Activated T-cell treated with anti-CD3 and anti-CD28 coated beads for 24 hours (primary cell): ENCODE measurements around the gene IGF2BP1.

Experiments
- DNase-seq: peaks from one replicate; pipeline ENCODE4 v3.0.0-alpha.2; 2020; ENCODE audit warnings: low read depth

IGF2BP1 gene

GRCh38 chr17:48997103-48997826 lies at the start of gene IGF2BP1:
TSS of gene IGF2BP1 (plus strand) at chr17:48997385. CDS start at chr17:48997746, 361 bp downstream.
- DNase-seq = no peak

GRCh38 chr17:48951572-48951971 lies 45.6 kb upstream of the IGF2BP1 start:
- no peak for DNase-seq

DNA sequence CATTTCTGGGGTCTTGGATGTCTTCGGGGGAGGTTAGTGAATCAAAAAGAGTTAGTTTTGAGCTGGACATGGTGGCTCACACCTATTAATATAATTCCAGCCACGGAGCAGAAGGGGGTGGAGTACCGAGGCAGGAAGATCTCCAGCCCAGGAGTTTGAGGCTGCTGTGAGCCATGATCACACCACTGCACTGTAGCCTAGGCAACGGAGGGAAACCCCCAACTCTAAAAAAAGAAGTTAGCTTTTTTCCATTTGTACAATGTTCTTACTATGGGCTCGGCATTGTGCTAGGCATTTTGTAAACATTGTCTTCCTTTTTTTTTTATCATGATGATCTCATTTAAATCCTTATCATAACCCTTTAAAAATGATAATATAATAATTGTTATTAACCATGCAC lies 44.3 kb upstream of the IGF2BP1 start:
- no peak for DNase-seq

- no peak for DNase-seq
These were observed 42.9 kb upstream of the IGF2BP1 start for GRCh38 chr17:48954300-48954755.

DNA sequence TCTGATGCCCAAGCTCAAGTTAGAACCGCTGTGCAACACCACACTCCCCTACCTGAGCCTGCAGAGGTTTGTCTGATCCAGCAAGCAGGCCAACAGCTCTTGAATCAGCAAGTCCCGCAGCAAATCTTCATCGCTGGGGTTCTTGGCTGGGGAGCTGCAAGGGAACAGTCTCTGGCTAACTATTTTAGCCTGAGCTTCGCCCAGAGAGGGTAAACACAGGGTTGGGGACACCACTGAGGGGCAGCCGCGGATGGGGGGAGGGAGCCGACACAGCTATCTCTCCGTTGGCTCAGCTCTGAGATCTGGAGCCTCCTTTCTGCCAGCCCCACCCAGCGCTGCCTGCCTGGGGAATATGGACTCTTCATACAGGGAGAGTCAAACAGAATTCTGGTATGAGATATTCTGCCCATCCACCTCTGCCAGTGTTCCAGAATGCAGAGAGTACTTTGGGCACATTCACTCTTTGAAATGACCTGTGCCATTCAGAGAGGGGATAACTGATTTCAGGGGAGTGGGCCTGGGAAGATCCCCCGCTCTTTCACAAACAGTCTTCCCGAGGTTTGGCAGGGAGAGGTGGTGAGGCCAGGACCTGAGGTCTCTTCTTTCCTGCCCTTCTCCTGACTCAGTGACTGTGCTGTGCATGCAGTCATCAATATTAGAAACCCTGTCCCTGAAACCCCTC lies 36.2 kb upstream of the IGF2BP1 start:
- no peak for DNase-seq

DNA sequence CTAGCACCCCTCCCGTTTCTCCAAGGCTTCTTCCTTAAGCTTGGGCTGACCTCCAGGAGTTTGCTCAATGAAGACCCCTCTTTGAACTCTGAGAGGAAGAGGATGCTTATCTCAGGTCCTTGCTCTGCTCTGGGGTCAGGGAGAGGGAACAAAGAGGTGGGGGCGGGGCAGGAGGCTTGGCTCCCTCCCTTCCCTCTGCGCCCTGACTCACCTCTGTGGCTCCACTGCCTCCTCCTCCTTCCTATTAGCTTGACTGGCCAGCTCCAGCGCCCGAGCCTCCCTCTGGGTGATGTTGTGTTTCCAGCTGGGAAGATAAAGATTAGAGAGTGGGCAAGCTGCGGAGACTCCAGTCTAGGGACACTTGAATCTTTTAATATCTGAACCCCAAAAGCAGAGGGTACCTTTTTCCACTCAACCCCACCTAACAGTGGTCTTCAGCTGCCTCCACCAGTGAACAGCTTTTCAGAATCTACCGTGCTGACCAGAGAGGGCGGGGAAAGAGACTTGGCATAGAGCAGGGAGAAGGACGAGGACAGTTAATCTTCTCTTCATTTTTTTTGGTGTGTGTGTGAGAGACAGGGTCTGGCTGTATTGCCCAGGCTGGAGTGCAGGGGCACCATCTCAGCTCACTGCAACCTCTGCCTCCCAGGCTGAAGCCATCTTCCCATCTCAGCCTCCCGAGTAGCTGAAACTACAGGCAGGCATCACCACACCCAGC lies 35.5 kb upstream of the IGF2BP1 start:
- no peak for DNase-seq

GRCh38 chr17:48970224-48970623 lies 27.0 kb upstream of the IGF2BP1 start:
- DNase-seq = no peak

DNA sequence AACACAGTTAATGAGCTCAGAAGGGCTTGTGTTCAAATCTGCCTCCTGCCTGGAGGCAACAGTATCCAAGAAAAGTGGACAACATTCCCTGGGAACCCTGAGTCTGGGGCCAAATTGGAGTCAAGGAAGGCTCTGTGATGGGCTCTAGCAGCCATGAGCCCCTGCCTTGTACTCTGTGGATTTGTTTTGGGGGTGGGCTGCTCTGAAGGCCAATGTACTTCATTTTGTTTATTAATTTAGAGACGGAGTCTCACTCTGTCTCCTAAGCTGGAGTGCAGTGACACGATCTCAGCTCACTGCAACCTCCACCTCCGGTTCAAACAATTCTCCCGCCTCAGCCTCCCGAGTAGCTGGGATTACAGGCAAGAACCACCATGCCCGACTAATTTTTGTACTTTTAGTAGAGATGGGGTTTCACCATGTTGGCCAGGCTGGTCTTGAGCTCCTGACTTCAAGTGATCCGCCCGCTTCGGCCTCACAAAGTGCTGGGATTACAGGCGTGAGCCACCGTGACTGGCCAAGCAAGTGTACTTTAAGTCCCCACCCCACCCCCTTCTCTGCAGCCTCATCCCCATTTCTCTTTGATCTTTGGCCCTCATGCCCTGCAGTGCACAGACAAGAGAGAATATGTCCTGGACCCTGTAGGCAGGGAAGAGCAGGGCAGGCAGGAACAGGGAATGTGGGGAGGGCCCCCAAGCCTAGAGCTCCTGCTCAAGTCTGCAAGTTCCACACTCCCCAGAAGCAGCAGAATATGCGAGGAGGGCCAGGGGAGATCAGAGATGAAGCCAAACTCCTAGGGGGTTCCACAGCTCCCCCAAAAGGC lies 26.1 kb upstream of the IGF2BP1 start:
- no peak for DNase-seq

DNA sequence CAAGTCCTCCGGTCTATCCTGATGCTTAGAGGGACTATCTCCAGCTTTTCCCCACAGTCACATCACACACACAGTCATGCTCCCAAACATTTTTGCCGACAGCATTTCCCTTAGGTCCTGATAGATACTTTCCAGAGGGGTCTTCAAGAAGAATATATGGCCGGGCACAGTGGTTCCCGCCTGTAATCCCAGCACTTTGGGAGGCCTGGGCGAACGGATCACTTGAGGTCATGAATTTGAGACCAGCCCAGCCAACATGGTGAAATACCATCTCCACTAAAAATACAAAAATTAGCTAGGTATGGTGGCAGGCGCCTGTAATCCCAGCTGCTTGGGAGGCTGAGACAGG lies 24.5 kb upstream of the IGF2BP1 start:
- DNase-seq = no peak

DNA sequence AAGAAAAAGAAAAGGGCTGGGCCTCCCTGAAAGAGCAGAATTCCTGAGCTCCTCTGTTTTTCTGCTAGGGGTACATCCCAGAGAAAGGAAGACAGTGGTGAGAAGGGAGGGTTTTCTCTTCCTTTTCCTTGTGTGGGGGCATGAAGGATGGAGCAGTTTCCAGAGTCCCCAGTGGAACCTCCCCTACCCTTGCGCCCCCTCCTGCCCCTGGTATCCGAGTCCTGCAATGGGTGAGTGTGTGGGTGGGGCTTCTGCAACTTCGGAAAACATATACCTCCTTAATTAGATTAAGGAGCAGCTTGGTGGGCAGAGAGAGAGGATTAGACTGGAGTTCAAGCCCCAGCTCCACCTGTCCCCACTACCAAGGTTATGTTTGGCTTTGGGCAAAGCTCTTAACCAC lies 23.4 kb upstream of the IGF2BP1 start:
- no peak for DNase-seq

DNA sequence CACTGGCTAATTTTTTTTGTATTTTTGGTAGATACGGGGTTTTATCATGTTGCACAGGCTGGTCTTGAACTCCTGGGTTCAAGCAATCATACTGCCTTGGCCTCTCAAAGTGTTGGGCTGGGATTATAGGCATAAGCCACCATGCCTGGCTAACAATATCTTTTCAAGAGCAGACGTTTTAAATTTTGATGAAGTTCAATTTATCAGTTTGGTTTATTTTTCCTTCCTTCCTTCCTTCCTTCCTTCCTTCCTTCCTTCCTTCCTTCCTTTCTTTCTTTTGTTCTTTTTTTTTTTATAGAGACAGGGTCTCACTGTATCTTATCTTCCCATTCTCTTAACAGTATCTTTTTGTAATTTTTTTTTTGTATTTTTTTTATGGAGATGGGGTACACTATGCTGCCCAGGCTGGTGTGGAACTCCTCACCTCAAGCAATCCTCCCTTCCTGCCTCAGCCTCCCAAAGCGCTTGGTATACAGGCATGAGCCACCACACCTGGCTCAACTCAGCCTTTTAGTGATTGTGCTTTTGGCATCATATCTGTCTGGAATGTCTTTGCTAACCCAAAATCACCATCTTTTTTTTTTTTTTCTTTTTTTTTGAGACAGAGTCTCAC lies 15.2 kb upstream of the IGF2BP1 start:
- DNase-seq = no peak

DNA sequence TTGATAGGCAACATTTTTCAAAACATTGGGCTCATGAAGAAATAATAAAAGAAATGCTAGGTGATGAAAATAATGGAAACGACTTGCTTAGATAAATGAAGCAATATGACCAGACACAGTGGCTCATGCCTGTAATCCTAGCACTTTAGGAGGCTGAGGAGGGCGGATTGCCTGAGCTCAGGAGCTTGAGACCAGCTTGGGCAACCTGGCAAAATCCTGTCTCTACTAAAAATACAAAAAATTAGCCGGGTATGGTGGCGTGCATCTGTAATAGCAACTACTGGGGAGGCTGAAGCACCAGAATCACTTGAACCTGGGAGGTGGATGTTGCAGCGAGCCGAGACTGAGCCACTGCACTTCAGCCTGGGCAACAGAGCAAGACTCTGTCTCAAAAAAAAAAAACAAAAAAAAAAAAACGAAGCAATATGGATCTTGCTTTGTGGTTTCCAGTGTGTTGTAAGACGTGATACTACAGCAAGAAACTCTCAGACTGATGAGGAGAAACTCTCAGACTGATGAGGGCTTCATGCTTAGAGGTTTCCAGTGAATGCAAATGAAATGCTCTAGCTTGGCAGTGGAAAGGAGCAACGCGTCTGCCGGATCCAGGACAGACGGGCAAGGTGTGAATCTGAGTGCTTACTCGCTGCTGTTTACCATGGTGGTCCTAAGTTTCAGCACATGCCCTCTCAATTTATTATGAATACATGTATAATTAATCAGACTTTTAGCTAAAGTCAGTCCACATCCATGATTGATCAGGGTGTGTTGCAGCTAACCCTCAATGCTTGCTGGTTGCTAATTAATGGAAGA lies 11.5 kb upstream of the IGF2BP1 start:
- no peak for DNase-seq

- DNase-seq = no peak
These were observed 8.1 kb upstream of the IGF2BP1 start for GRCh38 chr17:48989100-48989499.

DNA sequence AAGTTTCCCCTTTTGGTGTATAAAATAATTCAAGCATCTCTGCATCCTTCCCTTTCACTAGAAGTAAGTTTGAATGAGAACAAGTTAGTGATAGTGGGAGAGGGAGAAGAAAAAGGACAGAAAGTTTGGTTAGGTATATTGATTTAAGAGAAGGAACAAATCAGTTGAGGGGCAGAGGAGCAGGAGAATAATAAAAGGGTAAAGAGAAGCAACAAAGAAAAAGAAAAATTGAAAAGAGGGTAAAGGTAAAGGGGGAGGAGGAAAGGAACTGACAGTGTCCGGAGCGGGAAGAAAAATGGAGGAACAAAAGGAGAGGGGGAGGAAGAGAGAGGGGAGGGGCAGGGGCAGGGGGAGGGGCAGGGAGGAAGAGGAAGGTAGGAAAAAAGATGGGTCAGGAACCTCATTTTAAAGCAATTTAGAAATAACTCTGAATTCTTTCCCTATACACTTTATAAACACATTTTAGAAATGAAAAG lies 6.3 kb upstream of the IGF2BP1 start:
- no peak for DNase-seq

- no peak for DNase-seq
These were observed 4.7 kb upstream of the IGF2BP1 start for GRCh38 chr17:48992444-48992843.

- no peak for DNase-seq
These were observed 3.9 kb upstream of the IGF2BP1 start for GRCh38 chr17:48993305-48993704.

GRCh38 chr17:48993951-48994350 lies 3.2 kb upstream of the IGF2BP1 start:
- DNase-seq = no peak

- no peak for DNase-seq
These were observed 2.5 kb upstream of the IGF2BP1 start for GRCh38 chr17:48994549-48995303.

DNA sequence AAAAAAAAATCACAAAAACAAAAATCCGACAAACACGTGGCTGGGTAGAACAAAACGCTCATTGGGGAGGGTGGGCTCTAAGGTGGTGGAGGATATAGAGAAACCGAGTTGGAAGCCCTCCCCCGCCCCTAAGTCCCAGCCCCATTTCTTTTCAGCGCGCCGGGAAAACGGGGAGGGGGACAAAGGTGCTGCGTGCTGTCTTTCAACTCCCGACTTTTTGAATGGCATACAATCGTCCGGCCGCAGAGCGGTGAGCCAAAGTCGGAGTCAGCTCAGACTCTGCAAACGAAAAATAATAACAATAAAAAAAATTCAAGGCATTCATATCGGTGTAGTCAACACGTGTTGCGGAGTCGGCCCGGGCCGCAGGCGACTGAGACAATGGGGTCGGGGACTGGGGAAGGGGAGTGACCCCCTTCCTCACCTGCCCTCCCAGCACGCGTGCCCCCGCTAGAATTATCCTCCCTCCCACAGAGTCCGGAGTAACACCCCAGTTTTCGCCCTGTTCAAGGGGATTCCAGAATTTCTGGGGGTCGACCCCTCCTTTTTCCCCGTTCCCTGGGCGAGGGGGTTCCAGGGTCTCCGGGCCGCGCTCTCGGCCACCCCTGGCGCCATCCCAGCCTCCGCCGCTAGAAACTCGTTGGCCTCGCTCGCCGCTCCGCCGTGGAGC lies 1.7 kb upstream of the IGF2BP1 start:
- DNase-seq = no peak
